HFFc6 (cell line): ENCODE measurements around the gene MAN1B1. TPM values are rescaled to one million over a fixed set of nuclear protein-coding genes. Genes with fewer than 3 reads are reported as not detected.
A peak's percentile ranks its signal among the peaks of the same experiment; 100 is the strongest.

Experiments
- DNase-seq: peaks from one replicate; pipeline ENCODE4 v3.0.0-alpha.2; 2018
- H3K27ac Mint-ChIP-seq: 2 replicates; pipeline ENCODE4 v1.8.0; 2020; ENCODE audit warnings: mild to moderate bottlenecking, mixed read lengths
- H3K27me3 Mint-ChIP-seq: 2 replicates; pipeline ENCODE4 v1.8.0; 2021; ENCODE audit warnings: mild to moderate bottlenecking, moderate library complexity, mixed read lengths; ENCODE audit not compliant: insufficient read depth
- H3K36me3 Mint-ChIP-seq: 2 replicates; pipeline ENCODE4 v1.8.0; 2021; ENCODE audit warnings: low read depth, mixed read lengths
- H3K4me1 Mint-ChIP-seq: 2 replicates; pipeline ENCODE4 v1.8.0; 2020; ENCODE audit warnings: low read depth, mixed read lengths
- H3K4me3 Mint-ChIP-seq: 2 replicates; pipeline ENCODE4 v1.8.0; 2020; ENCODE audit warnings: mild to moderate bottlenecking, moderate library complexity, mixed read lengths
- H3K9me3 Mint-ChIP-seq: 2 replicates; pipeline ENCODE4 v1.8.0; 2020; ENCODE audit warnings: mild to moderate bottlenecking, mixed read lengths
- total RNA-seq, 6 experiments: library from RNA; stranded (reverse); fragmentation: NEBNext Ultra II Directional; extraction: Animal tissue kit (Norgen Biotek cat#: 25700); gene quantifications; 2 replicates in 1 of 6; 3 replicates in 5 of 6; pipeline ENCODE4 v1.2.3, GENCODE V29; 2021
- TF ChIP-seq, protein P1 (sequence below): fragments of 200-600 bp; sonication (generic); IDR thresholded peaks from 2 replicates; pipeline ENCODE4 v1.5.0; 2021; ENCODE audit warnings: antibody characterized with exemption, mild to moderate bottlenecking

MAN1B1 gene
- total RNA-seq, 6 experiments from 2014 or later, result 70.1 to 90.2 (median 77.6) TPM

DNA sequence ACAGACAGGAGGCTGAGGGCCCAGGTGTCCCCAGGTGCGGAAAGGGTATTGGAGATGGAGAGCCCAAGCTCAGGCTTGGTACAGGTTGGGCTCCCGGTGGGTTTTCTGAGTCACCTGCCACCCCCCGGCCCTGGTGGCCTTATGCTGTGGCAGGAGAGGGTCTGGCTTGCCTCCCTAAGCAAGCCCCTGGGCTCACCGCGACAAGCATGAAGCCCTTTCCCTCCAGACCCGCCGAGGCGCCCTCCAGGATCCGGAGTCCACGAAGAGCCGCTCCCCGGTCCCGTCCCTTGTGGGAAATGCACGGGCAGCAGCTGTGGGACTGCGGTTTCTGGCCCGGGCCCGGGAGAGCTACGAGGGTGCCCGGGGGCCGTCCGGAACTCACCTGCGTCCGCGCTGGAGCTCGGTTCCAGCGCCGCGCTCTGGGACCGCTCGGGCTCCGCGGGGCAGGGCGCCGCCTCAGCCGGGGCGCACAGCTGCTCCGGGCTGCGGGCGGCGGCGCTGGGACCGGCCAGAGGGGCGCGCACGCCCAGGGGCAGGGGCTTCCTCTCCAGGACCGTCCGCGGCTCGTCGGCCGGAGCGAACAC is 17.2 kb upstream of the MAN1B1 start:
- no peak for DNase-seq
- peak overlapping the region; percentile 26 for H3K4me3 Mint-ChIP-seq
- TF ChIP-seq, protein P1, sequence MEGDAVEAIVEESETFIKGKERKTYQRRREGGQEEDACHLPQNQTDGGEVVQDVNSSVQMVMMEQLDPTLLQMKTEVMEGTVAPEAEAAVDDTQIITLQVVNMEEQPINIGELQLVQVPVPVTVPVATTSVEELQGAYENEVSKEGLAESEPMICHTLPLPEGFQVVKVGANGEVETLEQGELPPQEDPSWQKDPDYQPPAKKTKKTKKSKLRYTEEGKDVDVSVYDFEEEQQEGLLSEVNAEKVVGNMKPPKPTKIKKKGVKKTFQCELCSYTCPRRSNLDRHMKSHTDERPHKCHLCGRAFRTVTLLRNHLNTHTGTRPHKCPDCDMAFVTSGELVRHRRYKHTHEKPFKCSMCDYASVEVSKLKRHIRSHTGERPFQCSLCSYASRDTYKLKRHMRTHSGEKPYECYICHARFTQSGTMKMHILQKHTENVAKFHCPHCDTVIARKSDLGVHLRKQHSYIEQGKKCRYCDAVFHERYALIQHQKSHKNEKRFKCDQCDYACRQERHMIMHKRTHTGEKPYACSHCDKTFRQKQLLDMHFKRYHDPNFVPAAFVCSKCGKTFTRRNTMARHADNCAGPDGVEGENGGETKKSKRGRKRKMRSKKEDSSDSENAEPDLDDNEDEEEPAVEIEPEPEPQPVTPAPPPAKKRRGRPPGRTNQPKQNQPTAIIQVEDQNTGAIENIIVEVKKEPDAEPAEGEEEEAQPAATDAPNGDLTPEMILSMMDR, result no peak
- H3K27me3 Mint-ChIP-seq, result no peaks in the 10 kb centered on the region; the same call in 1 of the 2 replicates
- H3K36me3 Mint-ChIP-seq, result no peaks in the 10 kb centered on the region
- no peak overlapping the region for H3K27ac Mint-ChIP-seq
- no peaks in the 10 kb centered on the region for H3K9me3 Mint-ChIP-seq
- H3K4me1 Mint-ChIP-seq, result peaks cover 14% of the 10 kb centered on the region

DNA sequence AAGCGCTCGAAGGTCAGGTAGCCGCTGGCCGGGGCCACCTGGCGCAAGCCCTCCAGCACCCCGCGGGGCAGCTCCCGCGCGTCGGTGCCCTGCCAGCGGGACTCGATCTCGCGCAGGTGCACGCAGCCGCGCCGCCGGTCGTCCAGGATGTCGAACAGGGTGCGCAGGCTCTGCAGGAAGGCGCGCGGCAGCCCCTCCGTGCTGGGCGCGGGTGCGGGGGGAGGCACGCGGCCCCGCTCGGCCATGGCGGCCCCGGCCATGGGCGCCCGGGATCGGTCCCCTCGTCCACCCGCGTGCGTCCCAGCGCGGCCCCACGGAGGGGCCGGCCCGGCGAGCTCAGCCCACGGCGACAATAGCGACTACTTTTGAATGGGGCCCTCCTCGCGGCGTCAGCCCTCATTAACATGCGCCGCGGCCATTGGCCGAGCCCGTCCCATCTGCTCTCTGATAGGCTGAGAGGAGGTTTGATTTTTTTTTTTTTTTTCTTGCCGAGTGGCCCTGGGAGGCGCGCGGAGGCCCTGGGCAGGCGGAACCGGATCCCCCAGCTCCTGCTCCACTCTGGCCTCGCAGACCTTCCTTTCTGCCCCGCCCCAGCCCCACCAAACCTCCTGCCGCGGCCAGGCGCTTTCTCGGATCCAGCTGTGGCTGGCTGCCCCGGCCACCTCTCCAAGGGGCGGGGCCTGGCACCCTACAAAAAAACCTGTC is 16.4 kb upstream of the MAN1B1 start, which contains the start of gene SAPCD2:
Gene SAPCD2, minus strand, starts transcription at position 357 of the 705 bp plus-strand sequence. Its CDS starts 97 bp downstream, at position 260.
- peak; percentile 79 for DNase-seq
- Mint-ChIP-seq H3K4me3 (peak within 1 kb of the TSS; percentile 82), H3K4me1 (peaks cover 14% of the 10 kb centered on the region), H3K27me3 (no peaks in the 10 kb centered on the region; the same call in 1 of the 2 replicates), H3K27ac (peak within 1 kb of the TSS; percentile 80), H3K9me3 (no peaks in the 10 kb centered on the region), H3K36me3 (no peaks in the 10 kb centered on the region)
- TF ChIP-seq, protein P1, result no peak

DNA sequence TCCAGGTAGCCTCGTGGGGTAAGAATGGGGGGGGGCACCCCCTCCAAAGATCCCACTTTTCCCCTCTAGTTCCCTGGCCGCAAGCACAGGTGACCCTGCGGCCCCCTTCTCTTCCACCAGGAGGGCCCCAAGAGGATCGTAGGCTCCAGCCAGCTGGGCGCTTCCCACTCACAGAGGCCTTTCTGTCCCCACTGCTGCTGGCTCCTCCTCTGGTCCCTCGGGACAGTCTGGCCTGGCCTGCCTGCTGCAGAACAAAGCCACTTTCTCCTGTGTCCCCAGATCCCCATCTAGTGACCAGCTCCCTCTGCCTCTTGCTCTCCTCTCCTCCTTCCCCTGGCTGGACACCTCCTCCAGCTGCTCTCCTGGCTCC is 15.9 kb upstream of the MAN1B1 start:
- no peaks in the 10 kb centered on the region for H3K36me3 Mint-ChIP-seq
- peak overlapping the region; percentile 80 for H3K27ac Mint-ChIP-seq
- no peak for DNase-seq
- peaks cover 14% of the 10 kb centered on the region for H3K4me1 Mint-ChIP-seq
- no peaks in the 10 kb centered on the region; the same call in none of the 2 replicates for H3K27me3 Mint-ChIP-seq
- H3K9me3 Mint-ChIP-seq, result no peaks in the 10 kb centered on the region
- TF ChIP-seq, protein P1, result peak; percentile 29; the same call in 1 of the 2 replicates
- peak overlapping the region; percentile 82 for H3K4me3 Mint-ChIP-seq

- no peak for DNase-seq
- H3K27ac Mint-ChIP-seq, result peak overlapping the region; percentile 80
- H3K4me3 Mint-ChIP-seq, result peak overlapping the region; percentile 82
- H3K9me3 Mint-ChIP-seq, result no peaks in the 10 kb centered on the region
- TF ChIP-seq, protein P1, result no peak
- H3K4me1 Mint-ChIP-seq, result peaks cover 14% of the 10 kb centered on the region
- no peaks in the 10 kb centered on the region; the same call in none of the 2 replicates for H3K27me3 Mint-ChIP-seq
- no peaks in the 10 kb centered on the region for H3K36me3 Mint-ChIP-seq
These were observed 15.5 kb upstream of the MAN1B1 start for GRCh38 chr9:137071282-137071681.

- Mint-ChIP-seq H3K36me3 (no peaks in the 10 kb centered on the region), H3K4me3 (no peak overlapping the region), H3K9me3 (no peaks in the 10 kb centered on the region), H3K4me1 (peaks cover 8% of the 10 kb centered on the region), H3K27ac (no peak overlapping the region), H3K27me3 (no peaks in the 10 kb centered on the region; the same call in none of the 2 replicates)
- no peak for DNase-seq
- TF ChIP-seq, protein P1, result no peak
These were observed 12.8 kb upstream of the MAN1B1 start for GRCh38 chr9:137073992-137074399.
